Coronary artery (tissue), 2 donors: ENCODE data around the gene AOX1.
"Not testable (repeated sequence)": the region's sequence is repeated elsewhere in the genome, so short reads cannot be mapped to it uniquely, and the experiment has no call there.

Experiments
- DNase-seq: peaks from one replicate; pipeline ENCODE4 v3.0.0-alpha.2; 2017; ENCODE audit warnings: low spot score
- H3K27ac ChIP-seq, 2 donors: fragments of 200-600 bp; sonication (generic); one replicate each; pipeline ENCODE4 v1.5.1; 2016 to 2019
- H3K4me3 ChIP-seq: fragments of 200-600 bp; sonication (generic); 2 replicates; pipeline ENCODE4 v1.5.1; 2016; ENCODE audit warnings: mild to moderate bottlenecking, moderate library complexity
- TF ChIP-seq, protein P1 (sequence below): fragments of 200-600 bp; sonication (generic); IDR thresholded peaks from one replicate; pipeline ENCODE4 v1.5.1; 2019; ENCODE audit warnings: antibody characterized with exemption

AOX1 gene

DNA sequence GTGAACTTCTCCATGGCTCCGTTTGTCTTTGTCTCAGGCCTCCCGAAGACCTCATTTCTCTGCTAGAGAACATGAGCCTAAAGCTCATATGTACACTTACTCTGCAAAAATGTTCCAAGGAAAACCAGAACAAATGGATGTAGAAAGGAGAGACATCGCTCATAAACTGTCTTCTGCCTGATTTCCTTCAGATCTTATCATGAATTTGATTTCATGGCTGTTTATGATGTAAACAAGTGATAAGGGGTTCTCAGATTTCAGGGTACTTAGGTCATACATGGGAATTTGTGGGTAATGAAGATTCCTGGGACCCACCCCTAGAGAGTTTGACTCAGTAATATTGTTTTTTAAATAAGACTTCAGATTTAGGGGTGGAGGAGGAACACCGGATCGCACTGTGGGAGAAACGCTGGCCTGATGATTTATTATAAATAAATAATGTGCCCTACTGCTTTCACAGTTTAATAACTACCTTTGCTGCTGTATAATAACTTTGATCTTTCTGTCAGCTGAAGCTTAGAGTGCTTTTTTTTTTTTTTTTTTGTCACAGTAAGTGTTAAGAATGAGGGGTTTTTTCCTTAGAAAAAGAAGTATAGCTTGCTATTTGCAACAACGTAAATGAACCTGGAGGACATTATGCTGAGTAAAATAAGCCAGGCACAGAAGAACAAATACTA is 14.9 kb downstream of the AOX1 start:
- Histone ChIP-seq H3K27ac (no peak overlapping the region), H3K4me3 (no peak overlapping the region)
- TF ChIP-seq, protein P1, sequence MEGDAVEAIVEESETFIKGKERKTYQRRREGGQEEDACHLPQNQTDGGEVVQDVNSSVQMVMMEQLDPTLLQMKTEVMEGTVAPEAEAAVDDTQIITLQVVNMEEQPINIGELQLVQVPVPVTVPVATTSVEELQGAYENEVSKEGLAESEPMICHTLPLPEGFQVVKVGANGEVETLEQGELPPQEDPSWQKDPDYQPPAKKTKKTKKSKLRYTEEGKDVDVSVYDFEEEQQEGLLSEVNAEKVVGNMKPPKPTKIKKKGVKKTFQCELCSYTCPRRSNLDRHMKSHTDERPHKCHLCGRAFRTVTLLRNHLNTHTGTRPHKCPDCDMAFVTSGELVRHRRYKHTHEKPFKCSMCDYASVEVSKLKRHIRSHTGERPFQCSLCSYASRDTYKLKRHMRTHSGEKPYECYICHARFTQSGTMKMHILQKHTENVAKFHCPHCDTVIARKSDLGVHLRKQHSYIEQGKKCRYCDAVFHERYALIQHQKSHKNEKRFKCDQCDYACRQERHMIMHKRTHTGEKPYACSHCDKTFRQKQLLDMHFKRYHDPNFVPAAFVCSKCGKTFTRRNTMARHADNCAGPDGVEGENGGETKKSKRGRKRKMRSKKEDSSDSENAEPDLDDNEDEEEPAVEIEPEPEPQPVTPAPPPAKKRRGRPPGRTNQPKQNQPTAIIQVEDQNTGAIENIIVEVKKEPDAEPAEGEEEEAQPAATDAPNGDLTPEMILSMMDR = no peak
- DNase-seq = no peak

DNA sequence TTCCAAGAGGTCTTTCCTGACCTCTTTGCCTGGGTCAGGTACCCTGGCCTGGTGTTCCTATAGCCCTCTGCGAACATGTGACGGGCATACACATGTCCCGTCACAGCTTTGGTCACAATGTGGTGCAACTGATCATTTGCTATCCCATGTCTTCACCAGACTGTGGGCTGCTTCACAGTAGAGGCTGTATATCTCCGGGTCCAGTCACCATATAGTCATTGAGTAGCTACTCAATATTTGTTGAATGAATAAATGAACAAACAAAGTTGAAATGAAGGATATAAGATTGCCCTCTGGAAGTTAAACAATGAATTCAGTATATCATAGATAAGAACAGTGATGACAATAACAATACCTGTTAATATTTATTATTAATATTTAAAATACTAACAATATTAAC is 16.8 kb downstream of the AOX1 start:
- TF ChIP-seq, protein P1 = no peak
- no peak for DNase-seq
- Histone ChIP-seq H3K4me3 (no peak overlapping the region), H3K27ac (no peak overlapping the region)

DNA sequence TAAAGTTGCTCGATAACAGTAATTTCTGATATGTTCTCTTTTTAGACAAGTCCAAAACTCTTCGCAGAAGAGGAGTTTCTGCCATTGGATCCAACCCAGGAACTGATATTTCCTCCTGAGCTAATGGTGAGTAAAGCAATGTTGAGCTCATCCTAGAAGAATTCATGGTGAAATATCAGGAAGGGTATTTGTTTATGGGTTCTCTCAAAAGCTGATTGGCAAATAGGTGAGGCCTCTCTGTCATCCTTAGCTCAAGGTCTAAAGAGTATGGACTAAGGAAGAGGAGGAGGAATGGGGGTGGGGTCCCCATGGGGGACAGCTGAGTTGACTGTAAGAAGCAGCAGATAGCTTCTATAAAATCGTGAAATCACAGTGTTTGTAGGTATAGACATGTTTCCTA is 18.2 kb downstream of the AOX1 start:
- TF ChIP-seq, protein P1 = no peak
- DNase-seq = no peak
- H3K4me3 ChIP-seq = no peak overlapping the region
- H3K27ac ChIP-seq = peak overlapping the region in 1 of 2 donors; percentile 54

DNA sequence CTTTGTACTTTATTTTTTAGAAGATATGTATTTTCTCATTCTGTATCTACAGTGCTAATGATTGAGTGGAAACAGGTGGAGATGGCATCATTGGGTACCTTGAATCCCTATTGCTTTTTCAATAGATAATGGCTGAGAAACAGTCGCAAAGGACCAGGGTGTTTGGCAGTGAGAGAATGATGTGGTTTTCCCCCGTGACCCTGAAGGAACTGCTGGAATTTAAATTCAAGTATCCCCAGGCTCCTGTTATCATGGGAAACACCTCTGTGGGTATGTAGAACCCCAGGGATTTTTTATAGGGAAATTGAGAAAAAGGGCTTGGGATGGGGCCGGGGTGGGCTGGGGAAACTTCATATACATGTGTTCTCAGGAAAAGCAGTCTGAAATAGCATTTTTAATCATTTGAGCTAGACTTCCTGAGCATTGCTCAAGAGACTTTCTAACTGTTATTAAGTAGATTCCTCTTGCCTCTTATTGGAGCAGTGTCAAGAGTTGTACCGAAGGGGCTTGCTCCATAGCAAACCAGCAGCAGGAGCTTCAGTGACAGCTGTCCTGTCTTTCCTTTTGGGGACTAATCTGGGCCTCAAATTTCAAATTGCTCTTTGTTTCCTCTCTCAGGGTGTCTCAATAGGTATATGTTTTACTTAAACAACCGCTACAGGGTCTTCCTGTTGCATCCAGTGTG is 18.9 kb downstream of the AOX1 start:
- Histone ChIP-seq H3K27ac (peak overlapping the region in 1 of 2 donors; percentile 54), H3K4me3 (no peak overlapping the region)
- no peak for DNase-seq
- TF ChIP-seq, protein P1 = no peak

DNA sequence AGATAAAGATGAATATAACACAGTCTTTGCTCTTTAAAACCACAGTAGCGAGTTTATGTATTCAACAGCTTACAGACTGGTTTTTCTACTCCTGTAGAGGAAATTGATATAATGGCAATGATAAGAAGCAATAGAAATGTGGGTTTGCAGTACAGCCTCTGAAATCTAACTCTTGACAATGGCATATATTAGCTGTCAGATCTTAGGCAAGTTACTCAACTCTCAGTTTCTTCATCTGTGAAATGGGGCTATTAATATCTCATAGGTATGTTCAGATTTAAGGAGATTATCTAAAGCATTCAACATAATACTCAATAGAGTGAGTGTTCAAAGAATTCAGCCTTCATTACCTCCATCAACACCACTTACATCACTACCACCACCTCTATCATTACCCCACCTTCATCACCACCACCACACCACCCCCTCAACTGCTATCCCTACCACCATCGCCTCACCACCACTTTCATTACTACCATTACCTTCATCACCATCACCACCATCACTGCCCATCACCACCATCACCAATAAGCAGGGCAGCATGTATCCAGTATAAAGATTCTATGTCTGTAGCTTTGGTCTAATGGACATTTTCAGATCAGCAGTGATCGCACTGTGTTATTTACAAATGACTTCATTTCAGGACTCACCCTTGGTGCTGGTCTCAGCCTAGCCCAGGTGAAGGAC is 22.7 kb downstream of the AOX1 start:
- TF ChIP-seq, protein P1 = no peak
- peak overlapping the region in 1 of 2 donors; percentile 39 for H3K27ac ChIP-seq
- DNase-seq = no peak
- no peak overlapping the region for H3K4me3 ChIP-seq

DNA sequence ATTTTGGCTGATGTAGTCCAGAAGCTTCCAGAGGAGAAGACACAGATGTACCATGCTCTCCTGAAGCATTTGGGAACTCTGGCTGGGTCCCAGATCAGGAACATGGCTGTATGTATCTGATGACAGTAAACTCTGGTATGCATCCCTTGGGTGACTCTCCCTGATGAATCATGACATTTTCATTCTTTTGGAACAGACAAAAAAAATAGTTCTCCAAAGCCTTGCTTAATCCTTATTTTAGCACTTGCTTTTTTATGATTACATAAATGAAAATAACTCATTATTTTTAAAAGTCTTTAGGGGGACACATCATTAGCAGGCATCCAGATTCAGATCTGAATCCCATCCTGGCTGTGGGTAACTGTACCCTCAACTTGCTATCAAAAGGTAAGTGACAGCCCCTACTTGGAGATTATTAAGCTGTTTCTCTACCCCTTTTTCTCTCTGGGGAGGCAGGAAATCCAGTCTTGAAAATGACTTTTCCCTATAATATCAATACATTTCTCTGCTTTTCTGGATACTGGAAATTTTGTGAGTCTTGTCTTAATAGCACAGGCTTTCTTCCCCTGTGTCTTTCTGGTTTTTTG is 23.3 kb downstream of the AOX1 start:
- TF ChIP-seq, protein P1 = no peak
- DNase-seq = no peak
- H3K27ac ChIP-seq = peak overlapping the region in 1 of 2 donors; percentile 39
- H3K4me3 ChIP-seq = no peak overlapping the region

DNA sequence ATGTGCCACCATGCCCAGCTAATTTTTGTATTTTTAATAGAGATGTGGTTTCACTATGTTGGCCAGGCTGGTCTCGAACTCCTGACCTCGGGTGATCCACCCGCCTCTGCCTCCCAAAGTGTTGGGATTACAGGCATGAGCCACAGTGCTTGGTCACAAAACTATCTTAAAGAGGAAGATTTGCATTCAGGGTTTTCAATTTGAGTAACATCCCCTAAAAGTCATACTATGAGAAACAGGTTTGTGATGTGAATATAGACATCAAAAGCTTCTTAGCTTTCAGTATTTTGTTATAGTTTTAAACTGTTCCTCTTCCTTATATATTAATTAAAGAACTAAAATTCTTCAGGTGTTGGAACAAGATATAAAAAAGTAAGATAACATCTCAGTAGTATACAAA is 24.4 kb downstream of the AOX1 start:
- DNase-seq, H3K27ac ChIP-seq, H3K4me3 ChIP-seq: not testable (repeated sequence)
